GM19324 (cell line): ENCODE measurements around the gene LTO1.
"Not testable (repeated sequence)": the region's sequence is repeated elsewhere in the genome, so short reads cannot be mapped to it uniquely, and the experiment has no call there.

ENCODE experiments used
- ATAC-seq: cut with Tn5 transposase; IDR thresholded peaks from one replicate; pipeline ENCODE4 v1.9.1; 2021; ENCODE audit warnings: mild to moderate bottlenecking, moderate library complexity; ENCODE audit not compliant: unreplicated experiment, low FRiP score

Gene LTO1

GRCh38 chr11:69702239-69702691, 27.1 kb upstream of the LTO1 start:
- ATAC-seq, result no peak

DNA sequence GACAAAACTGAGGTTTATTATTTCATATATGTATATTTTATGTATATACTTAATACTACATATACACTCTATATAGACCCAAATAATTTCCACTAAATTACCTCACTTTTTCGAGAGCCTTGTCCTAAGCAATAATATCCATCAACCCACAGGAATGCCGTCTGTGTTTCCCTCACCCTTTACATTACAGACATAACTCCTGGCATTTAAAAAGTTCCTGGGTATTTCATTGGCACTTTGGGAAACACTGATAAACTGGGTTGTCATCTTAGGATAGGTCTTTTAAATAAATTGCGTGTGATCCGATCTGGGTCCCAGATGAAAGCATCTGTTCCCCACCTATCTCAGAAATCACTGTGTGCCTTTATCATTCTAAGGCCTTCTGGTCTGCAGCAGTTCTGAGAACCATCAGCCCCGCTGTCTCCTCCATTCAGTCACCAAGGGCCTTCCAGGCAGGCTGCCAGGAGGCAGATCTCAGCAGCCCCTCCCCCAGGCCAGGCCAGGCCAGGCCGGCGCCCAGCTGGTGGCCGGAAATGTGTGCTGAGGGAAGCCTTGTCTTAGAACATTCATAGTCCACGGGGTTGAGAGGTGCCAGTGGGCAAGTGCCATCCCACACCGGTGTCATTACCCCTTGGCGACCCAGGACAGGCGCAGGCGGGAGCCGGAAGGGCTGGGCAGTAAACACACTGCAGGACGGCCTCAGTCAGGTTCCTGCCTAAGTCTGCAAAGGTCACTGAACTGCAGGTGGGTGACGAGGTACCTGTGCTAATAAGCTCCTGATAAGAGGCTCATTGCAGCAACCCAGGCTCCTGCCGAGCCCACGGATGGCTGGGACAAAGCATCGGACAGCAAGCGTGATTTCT, 25.4 kb upstream of the LTO1 start:
- no peak for ATAC-seq

DNA sequence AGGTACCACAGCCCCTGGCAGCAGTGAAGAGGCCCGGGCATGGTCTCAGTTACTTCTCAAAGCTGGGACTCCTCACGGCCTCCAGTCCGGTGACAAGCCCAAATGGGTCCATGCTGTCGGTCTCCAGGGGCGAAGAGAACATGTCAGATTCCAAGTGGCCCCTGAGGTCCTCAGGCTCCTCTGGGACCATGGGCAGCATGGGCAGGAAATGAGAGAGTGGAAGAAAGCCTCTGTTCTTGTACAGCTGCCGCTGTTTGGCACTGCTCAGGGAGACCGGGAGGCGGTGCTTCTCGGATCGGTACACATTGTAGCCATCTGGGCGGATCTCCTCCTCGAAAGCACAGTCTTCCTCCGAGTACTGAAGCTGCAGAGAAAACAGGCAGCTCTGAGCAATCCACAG, 24.1 kb upstream of the LTO1 start:
- ATAC-seq, result no peak

DNA sequence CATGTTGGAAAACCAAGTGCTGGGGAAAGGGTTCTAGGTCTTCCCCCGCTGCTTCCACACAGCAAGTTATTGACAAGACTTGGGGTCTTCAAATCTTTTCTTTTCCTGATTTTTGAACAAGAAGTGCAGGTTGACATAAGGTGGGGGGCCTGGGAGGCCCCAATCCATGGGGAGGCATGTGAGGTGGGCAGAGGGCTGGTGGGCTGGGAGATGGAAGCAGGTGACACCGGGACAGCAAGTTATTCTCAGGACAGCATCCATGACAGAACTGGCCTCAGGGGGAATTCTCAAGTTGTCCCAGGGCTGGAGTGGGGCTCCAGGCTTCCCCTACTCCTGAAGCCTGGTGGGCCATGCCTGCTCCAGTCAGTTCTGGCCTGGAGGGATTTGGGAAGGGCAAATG, 23.2 kb upstream of the LTO1 start:
- ATAC-seq, result no peak

DNA sequence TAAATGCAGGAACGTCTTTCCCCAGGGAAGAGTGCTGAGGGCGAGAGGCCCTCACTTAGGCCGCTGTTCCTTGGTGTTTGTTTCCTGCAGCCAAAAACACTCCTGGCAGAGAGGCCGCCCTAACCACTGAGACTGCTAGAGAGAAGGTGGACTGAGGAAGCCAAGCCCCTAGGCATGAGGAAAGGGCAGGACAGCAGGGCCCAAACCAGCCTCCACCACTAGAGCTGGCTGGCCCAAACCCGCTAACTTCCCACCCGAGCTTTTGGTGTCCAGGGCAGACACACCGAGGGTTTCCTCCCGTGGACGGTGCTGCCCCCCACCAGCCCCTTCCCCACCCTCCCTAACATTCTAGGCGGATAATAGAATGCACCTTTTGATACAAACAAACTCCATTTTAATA, 22.7 kb upstream of the LTO1 start:
- no peak for ATAC-seq

GRCh38 chr11:69697469-69697843, 22.3 kb upstream of the LTO1 start:
- no peak for ATAC-seq

DNA sequence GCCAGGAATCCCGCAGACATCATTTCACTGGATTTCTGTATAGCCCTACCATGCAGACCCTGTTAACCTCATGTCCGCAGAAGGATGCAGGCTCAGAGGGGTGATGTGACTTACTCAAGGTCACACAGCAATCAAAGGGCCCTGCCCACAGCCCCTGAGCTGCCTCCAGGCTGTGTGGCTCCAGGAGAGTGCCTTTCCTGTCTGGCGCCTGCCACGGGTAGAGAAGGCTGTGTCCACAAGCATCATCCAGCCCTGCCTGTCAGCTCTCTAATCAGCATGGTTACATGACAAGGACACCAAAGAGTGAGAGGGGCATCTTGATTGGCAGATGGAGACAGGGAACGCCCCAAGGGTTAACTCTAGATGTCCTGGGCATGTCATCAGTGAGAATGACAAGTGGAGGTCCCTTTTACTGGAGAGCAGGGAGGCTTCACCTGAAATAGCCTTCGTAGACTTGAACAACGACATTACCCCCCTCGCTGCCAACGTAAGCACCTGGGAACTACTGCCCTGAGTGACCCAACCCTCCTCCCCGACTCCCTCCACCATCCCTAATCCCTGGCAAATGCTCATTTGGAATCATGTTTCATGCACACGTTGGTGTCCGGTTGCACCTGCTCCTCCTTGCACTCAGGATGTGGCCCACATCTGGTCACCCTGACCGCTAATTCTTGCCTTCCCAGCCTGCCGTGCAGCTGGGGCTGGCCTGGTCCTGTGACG, 21.8 kb upstream of the LTO1 start:
- no peak for ATAC-seq

DNA sequence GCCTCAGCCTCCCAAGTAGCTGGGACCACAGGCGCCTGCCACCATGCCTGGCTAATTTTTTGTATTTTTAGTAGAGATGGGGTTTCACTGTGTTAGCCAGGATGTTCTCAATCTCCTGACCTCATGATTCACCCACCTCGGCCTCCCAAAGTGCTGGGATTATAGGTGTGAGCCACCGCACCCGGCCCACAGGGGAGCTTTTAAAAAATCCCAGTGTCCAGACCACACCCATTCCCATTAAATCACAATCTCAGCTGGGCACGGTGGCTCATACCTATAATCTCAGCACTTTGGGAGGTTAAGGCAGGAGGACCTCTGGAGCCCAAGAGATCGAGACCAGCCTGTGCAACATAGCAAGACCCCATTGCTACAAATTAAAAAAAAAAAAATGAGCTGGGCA, 20.8 kb upstream of the LTO1 start:
- not testable (repeated sequence) for ATAC-seq

DNA sequence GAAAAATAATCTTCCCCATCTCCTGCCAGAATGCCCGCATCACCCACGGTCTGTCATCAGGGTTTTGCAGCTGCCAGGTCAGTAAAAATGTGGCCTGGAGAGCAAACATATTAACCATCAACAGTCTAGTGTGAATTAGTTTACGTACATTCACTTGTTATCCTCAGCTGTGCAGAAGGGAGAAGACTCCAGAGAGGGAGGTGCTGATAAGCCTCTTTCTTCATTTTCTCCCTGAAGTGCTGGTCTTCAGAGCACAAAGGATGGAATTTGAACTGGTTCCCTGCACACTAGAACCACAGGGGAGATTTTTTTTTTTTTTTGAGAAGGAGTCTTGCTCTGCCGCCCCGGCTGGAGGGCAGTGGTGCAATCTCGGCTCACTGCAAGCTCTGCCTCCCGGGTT, 20.4 kb upstream of the LTO1 start:
- no peak for ATAC-seq

DNA sequence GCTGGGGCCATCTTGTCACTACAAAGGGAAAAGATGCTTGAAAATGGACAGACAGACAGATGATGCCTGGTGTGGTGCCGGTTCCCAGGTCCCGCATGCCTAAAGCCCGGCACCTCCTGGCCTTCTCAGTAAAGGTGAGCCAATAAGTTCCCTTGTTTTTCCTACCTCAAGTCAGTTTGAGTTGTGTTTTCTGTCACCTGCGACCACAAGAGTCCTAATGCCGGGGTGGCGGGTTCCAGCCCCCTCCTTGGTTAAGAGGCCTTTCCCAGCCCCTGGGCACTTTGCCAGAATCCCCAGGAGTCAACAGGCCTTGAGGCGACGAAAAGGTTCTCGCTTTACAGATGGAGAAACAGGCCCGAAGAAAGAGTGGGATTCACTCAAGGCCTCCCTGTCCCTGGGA, 19.6 kb upstream of the LTO1 start:
- no peak for ATAC-seq

DNA sequence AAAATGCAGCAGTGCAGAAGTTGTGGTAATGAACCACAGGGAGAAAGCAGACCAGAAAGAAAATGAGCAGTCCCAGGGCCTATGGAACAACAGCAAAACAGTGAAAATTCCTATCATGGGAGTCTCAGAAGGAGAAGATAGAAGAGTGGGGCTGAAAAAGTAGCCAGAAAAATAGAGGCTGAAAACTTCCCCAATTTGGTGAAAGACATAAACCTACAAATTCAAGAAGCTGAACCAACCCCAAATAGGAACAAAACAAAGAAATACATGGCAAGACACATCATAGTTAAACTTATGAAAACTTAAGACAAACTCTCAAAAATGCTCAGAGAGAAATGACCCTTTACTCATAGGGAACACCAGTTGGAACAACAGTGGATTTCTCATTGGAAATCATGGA, 17.3 kb upstream of the LTO1 start:
- no peak for ATAC-seq

- no peak for ATAC-seq
Measured at GRCh38 chr11:69691463-69691862, 16.3 kb upstream of the LTO1 start.

DNA sequence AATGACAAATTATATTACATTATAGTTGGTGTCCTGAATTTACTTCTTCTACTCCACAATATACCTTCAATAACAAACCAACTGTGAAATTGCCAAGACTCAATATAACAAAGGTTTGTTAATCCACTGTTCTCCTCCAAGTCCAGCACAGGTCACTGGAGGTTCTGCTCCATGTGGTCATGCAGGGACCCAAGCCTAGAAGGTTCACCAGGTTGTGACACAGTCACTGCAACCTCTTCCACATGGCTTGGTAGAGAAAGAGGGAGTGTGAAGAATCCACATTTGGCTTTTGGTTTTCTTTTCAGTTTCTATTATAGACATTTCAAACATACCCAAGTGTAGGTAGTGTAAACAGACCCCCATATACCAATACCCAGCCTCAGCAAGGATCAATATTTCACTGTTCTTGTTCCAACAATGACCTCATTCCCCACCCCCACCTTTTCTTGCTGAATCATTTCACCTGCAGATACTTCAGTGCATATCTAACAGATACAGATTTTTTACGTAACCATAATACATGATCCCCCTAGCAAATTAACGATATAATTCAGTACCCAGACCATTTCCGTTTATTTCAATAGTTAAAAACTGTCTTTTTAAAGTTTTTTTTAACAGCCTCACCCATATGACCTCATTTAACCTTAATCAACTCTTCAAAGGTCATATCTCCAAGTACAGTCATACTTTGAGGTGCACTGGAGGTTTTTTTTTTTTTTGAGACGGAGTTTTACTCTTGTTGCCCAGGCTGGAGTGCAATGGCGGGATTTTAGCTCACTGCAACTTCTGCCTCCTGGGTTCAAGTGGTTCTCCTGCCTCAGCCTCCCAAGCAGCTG, 14.5 kb upstream of the LTO1 start:
- ATAC-seq, result no peak

DNA sequence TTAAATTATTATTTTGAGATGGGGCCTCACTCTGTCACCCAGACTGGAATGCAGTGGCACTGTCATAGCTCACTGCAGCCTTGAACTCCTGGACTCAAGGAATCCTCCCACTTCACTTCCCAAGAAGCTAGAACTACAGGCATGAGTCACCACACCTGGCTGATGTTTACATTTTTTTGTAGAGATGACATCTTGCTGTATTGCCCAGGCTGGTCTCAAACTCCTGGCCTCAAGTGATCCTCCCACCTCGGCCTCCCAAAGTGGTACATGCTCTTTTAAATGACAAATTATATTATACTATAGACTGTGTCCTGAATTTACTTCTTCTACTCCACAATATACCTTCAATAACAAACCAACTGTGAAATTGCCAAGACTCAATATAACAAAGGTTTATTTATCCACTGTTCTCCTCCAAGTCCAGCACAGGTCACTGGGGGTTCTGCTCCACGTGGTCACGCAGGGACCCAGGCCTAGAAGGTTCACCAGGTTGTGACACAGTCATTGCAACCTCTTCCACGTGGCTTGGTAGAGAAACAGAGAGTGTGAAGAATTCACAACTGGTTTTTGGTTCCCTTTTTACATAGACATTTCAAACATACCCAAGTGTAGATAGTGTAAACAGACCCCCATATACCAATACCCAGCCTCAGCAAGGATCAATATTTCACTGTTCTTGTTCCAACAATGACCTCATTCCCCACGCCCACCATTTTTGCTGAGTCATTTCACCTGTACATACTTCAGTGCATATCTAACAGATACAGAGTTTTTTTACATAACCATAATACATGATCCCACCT, 13.0 kb upstream of the LTO1 start:
- ATAC-seq, result not testable (repeated sequence)

- ATAC-seq, result no peak
Measured at GRCh38 chr11:69686856-69687255, 11.7 kb upstream of the LTO1 start.

- no peak for ATAC-seq
Measured at GRCh38 chr11:69686452-69686851, 11.3 kb upstream of the LTO1 start.

GRCh38 chr11:69685348-69685747, 10.2 kb upstream of the LTO1 start:
- ATAC-seq, result no peak

DNA sequence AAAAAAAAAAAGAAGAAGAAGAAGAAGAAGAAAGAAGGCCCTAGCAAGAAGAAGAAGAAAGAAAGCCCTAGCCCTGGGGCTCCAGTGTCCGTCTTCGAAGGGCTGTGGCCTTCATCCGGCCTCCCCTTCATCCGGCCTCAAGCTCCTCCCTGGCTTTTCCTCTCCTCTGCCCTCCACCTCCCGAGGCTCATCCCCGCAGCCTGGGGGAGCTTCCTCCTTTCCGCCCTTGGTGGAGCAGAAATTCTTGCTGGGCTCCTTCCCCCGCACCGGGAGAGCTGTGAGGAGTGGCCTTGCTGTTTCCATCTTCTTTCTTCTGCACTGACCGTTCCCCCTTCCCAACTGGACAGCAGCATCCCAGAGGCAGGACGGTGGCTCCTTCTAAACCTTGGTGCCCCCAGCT, 9.5 kb upstream of the LTO1 start:
- no peak for ATAC-seq

DNA sequence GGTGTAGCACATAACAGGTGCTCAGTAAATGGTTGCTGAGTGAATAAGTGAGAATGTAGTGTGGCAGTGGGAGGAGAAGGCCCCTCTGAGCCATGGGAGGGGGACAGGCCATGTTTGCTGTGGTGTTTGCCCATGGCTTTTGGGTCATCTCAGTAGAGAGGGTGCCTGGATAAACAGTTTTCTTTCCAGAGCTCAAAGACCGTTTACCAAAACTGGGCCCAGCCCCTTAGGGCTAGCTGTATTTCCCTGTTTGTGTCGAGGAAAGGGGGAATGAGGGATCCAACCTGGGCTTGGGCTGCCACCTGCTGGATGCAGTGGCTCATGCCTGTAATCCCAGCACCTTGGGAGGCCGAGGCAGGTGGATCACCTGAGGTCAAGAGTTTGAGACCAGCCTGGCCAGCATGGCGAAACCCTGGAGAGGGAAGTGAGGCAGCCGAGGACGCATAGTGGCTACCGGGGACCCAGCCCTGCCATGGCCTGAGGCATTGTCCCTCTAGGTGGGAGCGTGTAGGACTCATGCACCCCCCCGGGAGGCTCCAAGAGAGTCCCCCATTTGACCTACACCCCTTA, 8.7 kb upstream of the LTO1 start:
- no peak for ATAC-seq
